Non-pigmented ciliary epithelial cell (primary cell): ENCODE results near the gene NT5DC4.

Source experiments
- DNase-seq: peaks from one replicate; pipeline ENCODE4 v3.0.0-alpha.2; 2010; ENCODE audit warnings: low read depth

The NT5DC4 gene

DNA sequence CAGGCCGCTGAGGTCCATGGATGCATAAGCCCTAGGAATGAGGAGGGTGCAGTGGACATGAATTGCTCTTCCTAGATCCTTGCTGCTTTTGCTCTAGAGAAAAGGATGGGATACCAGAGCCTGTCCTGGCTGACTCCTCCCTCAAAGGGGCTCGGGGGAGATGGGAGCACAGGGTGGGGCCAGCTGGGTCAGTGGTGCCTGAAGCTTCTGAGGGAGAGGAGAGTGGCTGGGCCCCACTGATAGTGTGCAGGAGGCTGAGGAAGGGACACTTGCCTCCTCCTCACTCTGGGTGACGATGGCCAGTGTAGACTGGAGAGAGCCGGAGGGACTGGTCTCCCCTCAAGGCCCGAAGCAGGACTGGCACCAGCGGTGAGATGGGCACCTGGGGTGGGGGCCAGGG lies at the start of gene NT5DC4:
NT5DC4 (plus strand) TSS at position 236 of the 400 bp plus-strand sequence; CDS start at position 296, 60 bp downstream.
- DNase-seq = no peak

DNA sequence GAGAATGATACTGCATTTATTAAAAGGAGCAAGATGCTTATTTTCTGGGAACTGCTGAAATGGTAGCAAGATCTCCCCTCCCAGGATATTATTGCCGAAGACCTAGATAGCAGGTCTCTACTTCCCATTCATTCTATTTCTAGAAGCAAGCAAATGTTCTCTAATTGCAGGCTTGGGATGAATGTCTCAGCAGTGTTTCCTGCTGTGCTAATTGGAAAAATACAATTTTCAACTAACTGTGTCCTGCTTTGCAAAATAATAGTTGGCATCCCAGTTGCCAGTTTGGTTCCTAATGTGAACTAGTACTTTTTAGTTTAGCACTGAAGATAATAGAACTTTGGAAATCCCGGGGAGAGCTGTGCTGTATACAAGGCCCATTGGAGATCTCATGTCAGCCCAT lies 49.0 kb upstream of the NT5DC4 start:
- DNase-seq = no peak

DNA sequence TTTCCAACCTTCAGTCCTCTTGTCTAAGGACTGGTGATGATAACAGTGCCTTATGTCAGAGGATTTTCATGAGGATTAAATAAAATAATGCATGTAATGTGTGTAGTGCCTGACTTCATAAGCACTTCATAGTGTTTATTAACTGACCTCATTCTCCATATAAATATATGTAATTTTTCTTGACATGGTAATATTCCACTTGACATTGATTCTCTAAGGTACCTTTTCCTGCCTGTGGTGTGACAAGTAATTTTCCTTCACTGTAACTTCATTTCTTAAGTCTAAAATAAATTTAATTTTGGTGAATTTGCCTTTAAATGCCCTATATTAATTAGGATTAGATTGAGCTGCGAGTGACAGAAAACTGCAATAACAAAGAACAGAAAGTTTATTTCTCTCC lies 47.8 kb upstream of the NT5DC4 start:
- DNase-seq = no peak

DNA sequence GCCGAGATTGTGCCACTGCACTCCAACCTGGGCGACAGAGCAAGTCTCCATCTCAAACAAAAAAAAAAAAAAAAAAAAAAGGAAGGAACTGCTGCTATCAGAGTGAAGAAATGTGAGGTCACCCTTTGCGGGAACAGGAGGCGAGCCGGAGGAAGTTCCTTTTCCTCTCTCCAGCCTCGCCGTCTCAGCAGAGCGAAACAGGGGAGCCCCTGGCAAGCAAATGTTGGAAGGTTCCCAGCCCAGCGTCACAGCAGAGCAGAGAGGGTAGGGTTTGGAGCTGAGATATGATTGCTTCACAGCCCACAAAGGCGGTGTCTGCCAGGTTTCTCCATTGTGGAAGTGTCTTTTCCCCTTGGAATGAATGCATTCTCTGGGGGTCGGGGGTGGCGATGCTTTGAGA lies 46.6 kb upstream of the NT5DC4 start:
- DNase-seq = no peak

DNA sequence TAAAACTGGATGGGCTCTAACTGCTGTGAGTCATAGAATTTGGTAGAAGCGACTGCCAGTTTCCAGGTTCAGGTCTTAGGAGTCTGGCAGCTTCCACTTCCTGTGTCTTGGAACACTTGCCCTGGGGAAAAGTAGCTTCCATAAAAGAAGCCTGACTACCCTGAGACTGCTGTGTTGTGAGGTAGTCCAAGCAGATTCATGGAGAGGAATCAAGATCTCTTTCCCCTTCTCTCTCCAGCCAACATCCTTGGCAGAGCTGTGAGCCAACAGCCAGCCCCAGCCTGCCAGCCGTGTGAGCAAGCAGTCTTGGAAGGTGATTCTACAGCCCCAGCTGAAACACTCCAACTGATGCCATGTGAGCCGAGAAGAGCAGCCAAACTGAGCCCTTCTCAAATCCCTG lies 41.3 kb upstream of the NT5DC4 start:
- DNase-seq = no peak

DNA sequence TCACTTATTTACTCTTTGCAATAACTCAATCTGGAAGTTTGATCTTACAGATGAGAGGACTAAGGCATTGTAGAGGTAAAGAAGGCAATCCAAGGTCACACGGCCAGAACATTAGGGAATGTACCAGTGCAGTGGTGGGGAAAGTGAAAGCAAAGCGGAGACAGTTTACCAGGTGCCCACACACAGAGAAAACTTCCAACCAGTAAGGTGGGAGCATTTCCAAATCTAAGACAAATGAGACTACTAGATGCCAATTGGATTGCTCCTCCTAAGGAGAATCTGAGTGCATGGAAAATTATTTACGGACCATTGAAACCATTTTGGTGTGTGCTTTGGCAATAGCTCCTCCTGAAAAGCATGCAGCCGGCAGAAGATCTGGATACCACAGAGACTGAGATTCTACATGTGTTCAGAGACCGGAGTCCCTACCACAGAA lies 40.1 kb upstream of the NT5DC4 start:
- no peak for DNase-seq

DNA sequence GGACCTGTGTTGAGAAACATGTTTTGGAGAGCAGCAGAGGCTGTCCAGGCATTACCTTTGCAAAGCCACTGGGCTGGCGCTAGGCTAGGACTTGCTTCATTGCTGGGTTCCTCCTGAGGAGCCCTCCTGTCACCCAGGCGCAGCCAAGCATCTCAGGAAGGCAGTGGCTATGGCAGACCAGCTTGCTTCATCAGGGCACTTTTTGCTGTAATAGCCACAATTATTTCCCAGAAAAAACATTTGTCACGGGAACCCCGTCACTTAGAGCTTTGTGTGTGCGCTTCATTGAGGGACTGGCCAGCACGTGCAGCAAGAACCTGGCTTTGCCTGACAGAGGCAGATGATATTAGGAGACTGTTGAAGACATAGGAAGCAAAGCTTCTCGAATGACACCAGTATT lies 38.7 kb upstream of the NT5DC4 start:
- DNase-seq = no peak

DNA sequence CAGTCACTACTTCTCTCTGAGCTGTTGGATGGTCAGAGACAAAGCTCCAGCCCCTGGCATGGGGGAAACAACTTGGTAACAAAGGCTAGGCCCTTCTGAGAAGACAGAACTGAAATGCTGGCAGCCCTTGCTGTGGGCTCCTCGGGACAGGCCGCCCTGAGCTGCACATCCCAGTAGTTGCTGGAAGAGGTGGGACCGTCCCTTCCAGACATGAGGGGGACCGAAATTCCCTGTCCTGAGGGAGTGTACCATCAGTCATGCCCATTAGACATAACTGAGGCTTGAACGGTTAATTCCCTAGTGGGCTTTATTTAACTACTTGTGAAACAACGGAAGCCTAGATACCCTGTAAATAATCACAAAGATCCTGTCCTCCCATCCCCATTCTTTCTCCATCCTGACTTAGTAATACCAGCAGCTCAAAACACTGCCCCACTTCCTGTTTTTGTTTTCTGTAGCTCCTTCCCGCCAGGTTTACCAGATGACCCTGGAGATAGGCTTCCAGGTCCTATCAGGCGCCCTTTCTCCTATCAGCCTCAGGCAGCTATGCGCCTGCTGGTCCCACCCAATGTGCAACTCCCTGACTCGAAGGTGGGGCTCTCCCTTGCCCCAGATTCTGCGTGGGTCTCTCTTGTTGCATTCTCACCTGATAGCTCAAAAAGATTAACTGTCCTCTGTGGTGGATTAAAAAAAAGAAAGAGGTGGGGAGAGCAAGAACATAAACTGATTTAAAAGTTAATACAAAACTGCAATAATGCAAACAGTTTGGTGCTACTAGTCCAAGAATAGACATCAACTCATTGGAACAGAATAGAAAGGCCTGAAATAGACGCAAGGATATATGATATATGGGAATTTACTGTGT lies 37.0 kb upstream of the NT5DC4 start:
- DNase-seq = no peak

DNA sequence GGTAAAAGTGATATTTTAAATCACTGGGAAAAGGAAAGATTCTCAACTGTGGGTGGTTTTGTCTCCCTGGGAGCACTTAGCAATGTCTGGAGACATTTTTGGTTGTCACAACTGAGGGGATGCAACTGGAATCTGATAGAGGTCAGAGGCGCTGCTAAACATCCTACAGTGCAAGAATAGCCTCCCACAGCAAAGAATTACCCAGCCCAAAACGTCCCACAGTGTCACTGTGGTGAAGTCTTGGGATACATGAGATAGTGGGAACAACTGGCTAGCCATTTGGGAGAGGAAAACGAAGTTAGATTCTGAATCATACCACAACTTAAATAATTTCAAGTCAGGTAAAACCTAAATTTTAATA lies 36.4 kb upstream of the NT5DC4 start:
- no peak for DNase-seq

DNA sequence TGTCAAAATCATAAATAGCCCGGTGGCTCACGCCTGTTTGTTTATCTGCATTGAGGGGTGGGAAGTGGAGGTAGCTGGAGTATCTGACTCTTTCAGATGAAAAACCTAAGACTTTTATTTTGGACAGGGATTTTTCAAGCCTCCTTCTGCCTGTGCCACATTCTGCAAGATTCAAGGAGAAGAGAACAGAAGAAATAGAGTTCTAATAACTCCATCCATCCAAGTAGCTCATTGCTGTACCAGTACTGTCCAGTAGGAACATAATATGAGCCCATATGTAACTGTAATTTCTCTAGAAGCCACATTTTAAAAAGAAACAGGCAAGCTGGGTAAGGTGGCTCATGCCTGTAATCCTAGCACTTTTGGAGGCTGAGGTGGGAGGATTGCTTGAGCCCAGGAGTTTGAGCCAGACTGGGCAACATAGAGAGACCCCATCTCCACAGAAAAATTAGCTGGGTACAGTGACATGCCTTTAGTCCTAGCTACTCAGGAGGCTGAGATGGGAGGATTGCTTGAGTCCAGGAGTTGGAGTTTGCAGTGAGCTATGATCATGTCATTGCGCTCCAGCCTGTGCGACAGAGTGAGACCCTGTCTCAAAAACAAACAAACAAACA lies 35.4 kb upstream of the NT5DC4 start:
- DNase-seq = no peak

DNA sequence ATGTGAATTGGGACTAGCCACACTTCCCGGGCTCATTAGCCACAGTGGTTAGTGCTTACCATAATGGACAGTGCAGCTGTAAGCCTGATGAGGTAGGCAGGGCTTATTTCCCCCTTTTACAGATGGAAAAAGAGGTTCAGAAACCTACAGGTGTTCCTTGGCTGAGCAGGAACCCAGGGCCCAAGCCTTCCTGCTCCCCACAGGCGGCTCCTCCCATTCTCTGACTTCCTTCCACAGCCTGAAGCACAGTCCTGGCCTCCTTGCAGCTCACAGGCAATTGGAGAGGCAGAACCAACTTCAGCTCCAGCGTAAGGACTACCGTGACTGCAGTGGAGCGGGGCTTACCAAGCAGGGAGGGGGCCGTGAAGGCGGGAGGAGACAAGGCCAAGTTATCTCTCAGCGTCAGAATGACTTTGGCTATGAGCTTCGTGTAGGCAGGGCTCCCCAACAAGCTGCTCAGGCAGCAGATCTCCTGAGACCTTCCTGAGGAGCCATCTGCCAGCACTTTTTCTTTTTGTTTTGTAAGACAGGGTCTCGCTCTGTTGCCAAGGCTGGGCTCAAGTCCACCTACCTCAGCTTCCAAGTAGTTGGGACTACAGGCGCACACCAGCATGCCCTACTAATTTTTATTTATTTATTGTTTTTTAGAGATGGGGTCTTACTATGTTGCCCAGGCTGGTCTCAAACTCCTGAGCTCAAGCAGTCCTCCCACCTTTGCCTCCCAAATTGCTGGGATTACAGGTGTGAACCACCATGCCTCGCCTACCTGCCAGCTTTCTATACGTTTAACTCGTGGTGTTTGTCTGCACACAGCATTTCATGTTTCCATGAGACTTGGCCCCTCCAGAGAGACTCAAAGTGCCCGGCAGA lies 34.2 kb upstream of the NT5DC4 start:
- no peak for DNase-seq

DNA sequence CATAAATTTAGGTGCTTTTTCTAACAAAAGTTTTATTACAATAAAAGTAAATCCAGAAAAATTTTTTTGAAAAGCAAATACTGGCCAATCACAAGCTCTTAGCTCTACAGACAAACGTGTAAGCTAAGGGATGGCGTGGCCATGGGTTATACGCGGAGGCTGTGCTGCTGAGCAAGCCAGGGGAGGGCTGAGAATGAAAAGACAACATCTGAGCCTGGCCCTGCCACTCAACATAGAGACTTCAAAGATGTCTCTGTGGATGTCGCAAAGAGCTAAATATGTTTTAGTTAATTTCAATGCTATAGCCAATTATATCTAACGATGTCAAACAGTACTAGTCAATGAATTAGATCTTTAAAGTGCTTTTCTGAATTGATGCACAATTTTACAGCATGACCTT lies 33.3 kb upstream of the NT5DC4 start:
- DNase-seq = no peak

DNA sequence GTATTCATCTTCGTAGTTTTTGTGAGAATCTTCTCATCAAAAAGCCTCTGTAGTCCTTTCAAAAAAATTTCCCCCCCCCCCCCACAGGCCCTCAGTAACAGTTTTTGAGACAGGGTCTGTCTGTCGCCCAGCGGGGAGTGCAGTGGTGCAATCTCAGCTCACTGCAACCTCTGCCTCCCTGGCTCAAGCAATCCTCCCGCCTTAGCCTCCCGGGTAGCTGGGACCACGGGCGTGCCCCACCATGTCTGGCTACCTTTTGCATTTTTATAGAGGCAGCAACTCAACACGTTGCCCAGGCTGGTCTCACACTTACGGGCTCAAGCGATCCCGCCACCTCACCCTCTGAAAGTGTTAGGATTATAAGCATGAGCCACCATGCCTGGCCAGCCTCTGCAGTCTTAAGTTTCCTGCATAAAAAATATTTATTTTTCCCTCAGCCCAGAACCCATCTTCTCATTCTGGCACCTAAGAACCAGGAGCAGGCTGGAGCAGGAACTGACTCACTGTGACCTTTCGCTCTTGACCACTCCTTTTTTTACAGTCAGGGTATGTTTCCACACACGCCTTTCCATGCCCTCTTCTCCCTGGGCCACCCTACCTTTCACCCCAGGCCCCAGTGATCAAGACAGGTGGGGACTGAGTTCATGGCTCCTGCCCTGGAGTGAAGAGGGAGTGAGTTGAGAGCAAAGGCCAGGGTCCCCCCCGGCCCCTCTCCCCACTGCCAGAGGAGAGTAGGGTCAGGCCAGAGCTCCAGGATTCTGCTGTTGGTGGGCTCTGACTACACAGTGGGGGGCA lies 32.5 kb upstream of the NT5DC4 start:
- DNase-seq = no peak

DNA sequence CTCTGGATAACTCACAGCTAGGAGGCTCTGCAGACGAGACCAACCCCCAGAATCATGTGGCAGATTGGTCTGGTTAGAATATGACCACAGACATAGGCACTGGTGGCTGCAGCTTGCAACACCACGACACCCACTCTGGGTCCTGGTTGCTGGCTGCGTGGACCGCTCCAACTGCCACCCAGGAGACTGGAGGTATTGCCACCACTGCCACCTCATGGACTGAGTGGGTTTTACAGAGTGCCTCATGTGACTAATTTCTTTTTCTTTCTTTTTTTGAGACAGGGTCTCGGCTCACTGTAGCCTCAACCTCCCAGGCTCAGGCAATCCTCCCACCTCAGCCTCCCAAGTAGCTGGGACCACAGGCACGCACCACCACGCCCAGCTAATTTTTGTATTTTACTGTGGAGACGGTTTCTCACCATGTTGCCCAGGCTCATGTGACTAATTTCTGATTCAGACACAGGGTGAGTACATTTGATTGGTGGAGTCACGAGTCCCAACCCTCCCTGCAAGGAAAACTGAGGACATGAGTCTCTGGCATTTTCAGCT lies 29.9 kb upstream of the NT5DC4 start:
- no peak for DNase-seq

DNA sequence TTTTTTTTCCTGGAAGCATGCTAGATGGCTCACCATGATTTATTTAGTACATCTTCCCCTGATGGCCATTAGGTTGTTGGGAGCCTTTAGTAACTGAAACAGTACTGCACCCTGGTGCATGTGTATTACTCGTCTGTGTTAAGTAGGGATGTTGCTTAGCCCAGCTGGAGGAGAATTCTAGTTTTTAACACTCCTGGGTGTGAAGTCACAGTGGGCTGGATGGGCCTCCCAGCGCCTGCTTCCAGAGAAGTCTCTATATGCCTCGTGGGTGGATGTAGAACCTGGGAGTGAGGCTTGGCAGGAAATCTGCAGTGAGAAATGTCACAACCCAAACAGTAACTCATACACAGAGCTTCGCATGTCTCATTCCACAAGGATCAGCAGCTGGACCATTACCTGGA lies 28.9 kb upstream of the NT5DC4 start:
- DNase-seq = no peak

DNA sequence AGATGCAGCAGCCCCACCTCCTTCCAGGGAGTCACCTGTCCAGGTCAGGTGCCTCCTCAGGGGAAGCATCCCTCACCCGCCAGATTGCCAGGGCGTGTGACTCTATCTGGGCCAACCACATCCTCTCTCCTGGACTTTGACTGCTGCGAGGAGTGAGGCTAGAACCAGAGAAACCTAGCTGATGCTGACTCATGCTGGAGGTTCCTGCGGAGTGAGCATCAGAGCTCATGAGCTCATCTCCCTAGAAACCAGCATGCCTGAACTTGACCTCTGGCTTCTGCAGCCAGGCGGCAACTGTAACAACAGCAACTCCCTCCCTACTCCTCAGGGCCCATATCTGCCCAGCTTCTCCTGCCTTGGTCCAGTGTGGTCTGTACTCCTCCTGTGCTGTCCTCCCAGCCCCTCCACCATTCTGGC lies 28.3 kb upstream of the NT5DC4 start:
- peak; percentile 90 for DNase-seq

DNA sequence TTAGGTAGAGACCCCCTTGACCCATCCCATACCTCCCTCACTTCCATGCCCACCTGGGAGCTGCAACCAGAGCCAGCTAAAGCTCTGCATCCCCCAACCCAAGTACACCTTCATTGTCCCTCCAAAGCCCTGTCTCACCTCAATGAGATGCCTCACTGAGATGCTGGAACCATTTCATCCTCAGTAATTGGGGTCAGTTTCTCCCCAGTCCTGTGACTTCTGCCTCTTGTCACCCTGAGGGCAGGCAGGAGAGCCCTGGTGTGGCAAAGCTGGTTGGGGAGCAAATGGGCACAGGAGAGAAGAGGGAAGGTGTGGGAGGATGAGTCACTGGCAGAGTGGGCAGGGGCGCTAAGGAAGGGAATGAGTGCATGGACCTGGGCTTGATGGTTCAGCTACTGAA lies 27.9 kb upstream of the NT5DC4 start:
- DNase-seq = no peak

DNA sequence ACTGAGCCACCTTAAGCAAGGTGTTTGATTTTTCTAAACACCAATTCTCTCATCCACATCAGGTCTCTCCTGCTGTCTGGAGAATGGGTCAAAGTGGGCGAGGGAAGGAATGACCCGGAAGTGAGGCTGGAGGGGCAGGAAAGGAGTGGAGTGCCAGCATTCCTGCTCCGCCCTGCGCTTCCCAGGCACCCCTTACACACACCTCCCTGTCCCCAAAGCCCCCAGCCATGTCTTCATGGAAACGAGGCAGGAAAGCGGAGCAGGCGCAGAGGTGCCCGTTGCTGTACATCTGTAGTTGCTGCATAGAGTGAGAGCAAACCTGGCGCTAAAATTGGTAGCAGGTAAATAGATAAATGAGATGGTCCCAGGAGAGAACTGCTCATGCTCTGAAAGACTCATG lies 27.2 kb upstream of the NT5DC4 start:
- DNase-seq = no peak

DNA sequence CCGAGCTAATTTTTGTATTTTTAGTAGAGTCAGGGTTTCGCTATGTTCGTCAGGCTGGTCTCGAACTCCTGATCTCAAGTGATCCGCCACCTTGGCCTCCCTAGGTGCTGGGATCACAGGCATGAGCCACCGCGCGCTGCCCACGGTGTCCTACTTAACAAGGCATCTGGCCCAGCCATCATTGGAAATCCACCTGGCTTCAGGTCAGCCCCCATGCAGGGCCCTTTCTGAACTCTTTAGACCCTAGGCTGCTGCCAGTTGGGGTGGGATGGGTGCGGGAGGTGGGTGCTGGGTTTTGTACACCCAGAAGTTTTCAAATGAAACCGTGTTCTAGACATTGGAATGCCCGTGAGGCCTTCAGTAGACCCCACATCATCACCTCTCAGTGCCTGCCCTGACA lies 26.6 kb upstream of the NT5DC4 start:
- no peak for DNase-seq

DNA sequence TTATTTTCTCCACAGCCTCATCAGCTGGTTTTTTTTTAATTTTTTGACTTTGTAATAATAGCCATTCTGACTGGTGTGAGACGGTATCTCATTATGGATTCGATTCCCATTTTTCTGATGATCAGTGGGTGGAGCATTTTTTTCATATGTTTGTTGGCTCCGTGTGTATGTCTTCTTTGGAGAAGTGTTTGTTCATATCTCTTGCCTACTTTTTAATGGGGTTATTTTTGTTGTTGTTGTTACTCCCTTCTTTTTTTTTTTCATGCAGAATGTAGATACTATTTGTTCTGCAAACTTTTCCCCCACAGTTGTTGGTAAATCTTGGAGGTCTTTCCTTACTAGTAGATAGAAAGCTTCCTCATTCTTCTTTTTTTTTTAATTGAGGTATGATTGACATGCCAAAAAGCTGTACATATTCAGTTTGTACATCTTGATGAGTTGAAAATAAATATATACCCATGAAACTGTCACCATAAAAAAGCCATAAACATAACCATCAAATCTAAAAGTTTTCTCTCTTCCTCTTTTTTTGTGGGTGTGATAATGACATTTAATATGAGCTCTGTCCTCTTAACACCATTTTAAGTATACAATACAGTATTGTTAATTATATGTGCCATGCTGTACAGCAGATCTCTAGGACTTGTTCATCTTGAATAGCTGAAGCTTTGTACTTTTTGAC lies 21.8 kb upstream of the NT5DC4 start:
- no peak for DNase-seq
